ENCODE measurements around the gene RCHY1.
"Not testable (repeated sequence)": the region's sequence is repeated elsewhere in the genome, so short reads cannot be mapped to it uniquely, and the experiment has no call there.

Gene RCHY1

GRCh38 chr4:75514131-75514948 lies at the start of gene RCHY1, which contains the start of gene THAP6:
Gene RCHY1 (minus strand): TSS chr4:75514403. CDS start chr4:75514286, 117 bp downstream.
Gene THAP6 (plus strand): TSS chr4:75514473. CDS start chr4:75515453, 980 bp downstream.
- DNase-seq = peak; percentile 89

GRCh38 chr4:75561789-75562188 lies 47.6 kb upstream of the RCHY1 start:
- no peak for DNase-seq

- no peak for DNase-seq
These were observed 43.5 kb upstream of the RCHY1 start for GRCh38 chr4:75557696-75558095.

GRCh38 chr4:75555294-75556164 lies 41.3 kb upstream of the RCHY1 start, which contains the start of gene ODAPH:
Gene ODAPH (plus strand): TSS chr4:75556066. CDS start chr4:75556083, 17 bp downstream.
- DNase-seq = no peak

GRCh38 chr4:75552452-75552851 lies 38.2 kb upstream of the RCHY1 start:
- DNase-seq = no peak

GRCh38 chr4:75549019-75549418 lies 34.8 kb upstream of the RCHY1 start:
- no peak for DNase-seq

GRCh38 chr4:75547647-75548387 lies 33.6 kb upstream of the RCHY1 start:
- no peak for DNase-seq

GRCh38 chr4:75545526-75545925 lies 31.3 kb upstream of the RCHY1 start:
- DNase-seq = no peak

GRCh38 chr4:75544870-75545269 lies 30.7 kb upstream of the RCHY1 start:
- DNase-seq = no peak

GRCh38 chr4:75544220-75544619 lies 30.0 kb upstream of the RCHY1 start:
- DNase-seq = not testable (repeated sequence)

- no peak for DNase-seq
These were observed 28.6 kb upstream of the RCHY1 start for GRCh38 chr4:75542824-75543223.

- DNase-seq = not testable (repeated sequence)
These were observed 23.1 kb upstream of the RCHY1 start for GRCh38 chr4:75537308-75537707.

GRCh38 chr4:75533926-75534325 lies 19.7 kb upstream of the RCHY1 start:
- not testable (repeated sequence) for DNase-seq

- DNase-seq = not testable (repeated sequence)
These were observed 19.2 kb upstream of the RCHY1 start for GRCh38 chr4:75533339-75533887.

- not testable (repeated sequence) for DNase-seq
These were observed 17.4 kb upstream of the RCHY1 start for GRCh38 chr4:75531536-75532143.

- DNase-seq = no peak
These were observed 16.5 kb upstream of the RCHY1 start for GRCh38 chr4:75530556-75531322.

- DNase-seq = no peak
These were observed 13.3 kb upstream of the RCHY1 start for GRCh38 chr4:75527482-75527881.

- no peak for DNase-seq
These were observed 11.7 kb upstream of the RCHY1 start for GRCh38 chr4:75525910-75526309.

GRCh38 chr4:75525086-75525485 lies 10.9 kb upstream of the RCHY1 start:
- DNase-seq = no peak

GRCh38 chr4:75519452-75519851 lies 5.2 kb upstream of the RCHY1 start:
- not testable (repeated sequence) for DNase-seq

GRCh38 chr4:75516144-75516543 lies 1.9 kb upstream of the RCHY1 start:
- no peak for DNase-seq

Data from activated gamma-delta T cell treated with Interleukin-2 at 50 U/mL for 16 hours (primary cell).